Tibial artery (tissue), 4 donors: ENCODE data around the gene ADSS1.

ENCODE experiments used
- DNase-seq, 2 donors: peaks; one replicate each; pipeline ENCODE4 v3.0.0-alpha.2; 2019
- H3K27ac ChIP-seq, 2 donors: fragments of 200-600 bp; sonication (generic) in 1 of 2; 1 replicate in 1 of 2; 2 replicates in 1 of 2; pipeline ENCODE4 v1.5.1; 2018 to 2019; ENCODE audit warnings: mild to moderate bottlenecking in 1 of 2
- H3K27me3 ChIP-seq, 2 donors: fragments of 200-600 bp; sonication (generic) in 1 of 2; one replicate each; pipeline versions ENCODE4 v1.5.1 to v1.6.0; 2016 to 2019
- H3K36me3 ChIP-seq, 3 donors: fragments of 200-600 bp; sonication (generic) in 2 of 3; one replicate each; pipeline ENCODE4 v1.5.1; 2016 to 2019; ENCODE audit warnings: mild to moderate bottlenecking in 2 of 3
- H3K4me1 ChIP-seq, 4 donors: fragments of 200-600 bp; sonication (generic) in 2 of 4; 1 replicate in 3 of 4; 2 replicates in 1 of 4; pipeline ENCODE4 v1.5.1; 2016 to 2019
- H3K4me3 ChIP-seq, 2 donors: fragments of 200-600 bp; sonication (generic) in 1 of 2; 1 replicate in 1 of 2; 2 replicates in 1 of 2; pipeline ENCODE4 v1.5.1; 2018 to 2019; ENCODE audit warnings: mild to moderate bottlenecking in 2 of 2
- H3K9me3 ChIP-seq, 3 donors: fragments of 200-600 bp; sonication (generic) in 1 of 3; one replicate each; pipeline ENCODE4 v1.5.1; 2016 to 2019
- intact Hi-C: fragments of 100-400 bp; cut with DNase I; formaldehyde crosslinking; loops from one replicate; pipeline ENCODE4 v1.15.0; 2023; ENCODE audit warnings: low total_unique reads
- TF ChIP-seq, protein P1 (sequence below), 2 experiments: fragments of 200-600 bp in 1 of 2; fragments of 450-650 bp in 1 of 2; IDR thresholded peaks; one replicate each; pipeline ENCODE4 v1.5.1; 2017 to 2019; ENCODE audit warnings: antibody characterized with exemption in 2 of 2, mild to moderate bottlenecking in 1 of 2, moderate library complexity in 1 of 2

The ADSS1 gene

DNA sequence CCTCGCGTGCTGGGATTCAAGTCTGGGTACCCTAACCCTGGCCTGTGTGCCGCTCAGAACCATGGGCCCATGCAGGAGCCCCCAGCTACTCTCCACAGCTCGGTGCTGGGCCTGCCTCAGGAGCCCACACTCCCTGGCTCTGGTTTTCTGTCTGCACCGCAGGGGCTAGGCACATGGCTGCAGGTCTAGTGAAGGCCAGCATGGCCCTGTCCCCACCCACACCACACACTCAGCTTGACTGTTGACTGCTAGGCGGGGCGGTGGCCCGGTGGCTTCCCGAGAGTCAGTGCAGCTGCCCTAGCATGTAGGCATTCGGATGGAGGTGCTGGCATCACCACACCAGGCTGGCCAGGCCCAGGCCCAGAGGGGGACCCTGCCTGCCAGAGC, 26.7 kb upstream of the ADSS1 start:
- peaks cover 16 to 100% (median 92%) of the 10 kb centered on the region in 4 donors for H3K4me1 ChIP-seq
- peak overlapping the region; percentile 88 to 93 for H3K27ac ChIP-seq
- no peaks in the 10 kb centered on the region for H3K9me3 ChIP-seq
- DNase-seq = no peak
- peaks cover 11 to 28% (median 21%) of the 10 kb centered on the region in 3 donors for H3K36me3 ChIP-seq
- TF ChIP-seq, protein P1, sequence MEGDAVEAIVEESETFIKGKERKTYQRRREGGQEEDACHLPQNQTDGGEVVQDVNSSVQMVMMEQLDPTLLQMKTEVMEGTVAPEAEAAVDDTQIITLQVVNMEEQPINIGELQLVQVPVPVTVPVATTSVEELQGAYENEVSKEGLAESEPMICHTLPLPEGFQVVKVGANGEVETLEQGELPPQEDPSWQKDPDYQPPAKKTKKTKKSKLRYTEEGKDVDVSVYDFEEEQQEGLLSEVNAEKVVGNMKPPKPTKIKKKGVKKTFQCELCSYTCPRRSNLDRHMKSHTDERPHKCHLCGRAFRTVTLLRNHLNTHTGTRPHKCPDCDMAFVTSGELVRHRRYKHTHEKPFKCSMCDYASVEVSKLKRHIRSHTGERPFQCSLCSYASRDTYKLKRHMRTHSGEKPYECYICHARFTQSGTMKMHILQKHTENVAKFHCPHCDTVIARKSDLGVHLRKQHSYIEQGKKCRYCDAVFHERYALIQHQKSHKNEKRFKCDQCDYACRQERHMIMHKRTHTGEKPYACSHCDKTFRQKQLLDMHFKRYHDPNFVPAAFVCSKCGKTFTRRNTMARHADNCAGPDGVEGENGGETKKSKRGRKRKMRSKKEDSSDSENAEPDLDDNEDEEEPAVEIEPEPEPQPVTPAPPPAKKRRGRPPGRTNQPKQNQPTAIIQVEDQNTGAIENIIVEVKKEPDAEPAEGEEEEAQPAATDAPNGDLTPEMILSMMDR (IDR thresholded peaks at IDR 0.05) = no peak
- intact Hi-C loops = no loop called here
- no peaks in the 10 kb centered on the region for H3K27me3 ChIP-seq
- peak overlapping the region in 1 of 2 donors; percentile 47 for H3K4me3 ChIP-seq

DNA sequence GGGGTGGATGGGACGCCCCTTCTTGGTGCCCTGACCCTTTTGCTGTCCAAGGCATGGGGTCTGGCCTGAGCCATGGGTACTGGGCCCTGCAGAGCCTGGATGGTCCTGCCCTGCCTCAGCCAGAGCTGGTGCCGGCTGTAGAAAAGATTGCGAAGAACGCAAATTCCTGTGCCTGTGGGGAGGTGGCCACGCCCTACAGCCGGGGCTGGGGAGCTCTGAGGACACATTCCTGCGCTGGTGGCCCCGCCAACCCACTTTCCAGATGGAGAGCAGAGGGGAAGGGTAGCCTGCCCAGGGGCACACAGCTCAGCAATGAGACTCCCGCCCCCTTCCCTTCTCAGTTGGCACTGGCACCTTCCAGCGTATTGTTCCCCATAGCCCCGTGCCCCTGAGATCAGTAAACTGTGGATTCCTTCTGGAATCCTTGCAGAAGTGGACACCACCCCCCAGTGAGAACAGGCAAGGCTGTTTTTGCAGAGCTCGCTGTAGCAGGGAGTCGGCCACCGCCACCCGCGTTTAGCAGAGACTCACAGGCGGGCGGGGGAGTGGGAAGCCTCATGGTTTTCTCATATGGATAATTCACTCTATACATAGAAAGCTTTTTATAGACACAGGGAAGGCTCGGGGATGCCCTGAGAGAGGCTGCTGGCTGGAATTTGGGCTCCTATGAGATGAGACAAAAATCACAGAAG, 26.0 kb upstream of the ADSS1 start:
- TF ChIP-seq, protein P1 (IDR thresholded peaks at IDR 0.05) = no peak
- peaks cover 16 to 31% (median 28%) of the 10 kb centered on the region in 3 donors for H3K36me3 ChIP-seq
- intact Hi-C loops = no loop called here
- peaks cover 13 to 95% (median 86%) of the 10 kb centered on the region in 4 donors for H3K4me1 ChIP-seq
- H3K27me3 ChIP-seq = no peaks in the 10 kb centered on the region
- no peaks in the 10 kb centered on the region for H3K9me3 ChIP-seq
- no peak for DNase-seq
- peak overlapping the region; percentile 88 to 93 for H3K27ac ChIP-seq
- peak overlapping the region; percentile 47 to 51 for H3K4me3 ChIP-seq

DNA sequence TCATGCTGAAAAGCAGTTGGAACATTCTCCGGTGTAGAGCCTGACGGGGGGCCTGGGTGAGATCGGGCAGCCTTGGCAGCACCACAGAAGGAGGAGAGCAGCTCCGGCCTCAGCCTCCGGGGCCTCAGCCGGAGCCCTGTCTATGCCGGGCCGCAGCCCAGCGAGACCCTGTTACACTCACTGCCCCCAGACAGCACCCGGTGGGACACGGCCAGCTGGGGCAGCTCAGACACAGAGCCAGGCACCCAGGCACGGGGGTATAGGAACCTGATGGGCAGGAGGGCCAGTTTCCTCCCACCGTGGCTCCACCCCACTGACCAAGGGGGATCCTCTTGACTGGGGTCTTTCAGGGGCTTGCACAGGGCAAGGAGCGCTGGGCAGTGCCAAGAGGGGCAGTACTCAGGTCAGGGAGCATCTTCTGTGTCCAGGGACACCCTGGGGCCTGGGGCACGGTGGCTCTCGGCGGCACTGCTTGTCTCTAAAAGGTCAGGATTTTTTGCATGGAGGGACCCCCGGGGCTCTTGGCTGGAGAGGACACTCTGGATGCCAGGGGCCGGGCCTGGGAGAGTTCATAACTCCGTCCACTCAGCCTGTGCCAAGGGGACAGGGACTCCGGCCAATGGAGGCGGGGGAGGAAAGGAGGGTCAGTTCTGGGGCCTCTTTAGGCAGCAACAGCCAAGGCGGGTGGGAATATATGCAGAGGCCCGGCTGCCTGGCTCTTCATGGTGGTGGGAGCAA, 25.2 kb upstream of the ADSS1 start:
- peak overlapping the region; percentile 88 to 93 for H3K27ac ChIP-seq
- peaks cover 13 to 87% (median 78%) of the 10 kb centered on the region in 4 donors for H3K4me1 ChIP-seq
- peaks cover 22 to 39% (median 37%) of the 10 kb centered on the region in 3 donors for H3K36me3 ChIP-seq
- DNase-seq = peak in 1 of 2 donors; percentile 91
- TF ChIP-seq, protein P1 (IDR thresholded peaks at IDR 0.05) = no peak
- peak overlapping the region; percentile 47 to 51 for H3K4me3 ChIP-seq
- intact Hi-C loops = no loop called here
- H3K27me3 ChIP-seq = no peaks in the 10 kb centered on the region
- H3K9me3 ChIP-seq = no peaks in the 10 kb centered on the region

DNA sequence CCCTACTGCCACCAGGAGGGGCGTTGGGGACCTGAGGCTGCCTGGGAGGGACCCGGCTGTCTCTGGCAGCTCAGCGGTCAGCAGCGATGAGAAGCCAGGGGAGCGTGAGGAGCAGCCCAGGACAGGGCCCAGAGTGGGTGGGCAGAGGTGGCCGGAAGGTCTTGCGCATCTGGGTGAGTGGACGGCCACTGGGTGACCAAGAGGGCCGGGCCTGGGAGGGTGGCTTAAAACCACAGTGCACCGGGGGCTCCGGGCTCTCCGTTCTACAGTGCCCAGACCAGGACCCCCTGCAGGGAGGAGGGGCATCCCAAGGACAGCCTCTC, 24.6 kb upstream of the ADSS1 start:
- TF ChIP-seq, protein P1 (IDR thresholded peaks at IDR 0.05) = no peak
- peaks cover 22 to 45% (median 42%) of the 10 kb centered on the region in 3 donors for H3K36me3 ChIP-seq
- H3K27ac ChIP-seq = peak overlapping the region; percentile 88 to 93
- intact Hi-C loops = no loop called here
- H3K4me1 ChIP-seq = peaks cover 13 to 82% (median 72%) of the 10 kb centered on the region in 4 donors
- no peak for DNase-seq
- H3K4me3 ChIP-seq = peak overlapping the region; percentile 47 to 51
- H3K9me3 ChIP-seq = no peaks in the 10 kb centered on the region
- H3K27me3 ChIP-seq = no peaks in the 10 kb centered on the region

DNA sequence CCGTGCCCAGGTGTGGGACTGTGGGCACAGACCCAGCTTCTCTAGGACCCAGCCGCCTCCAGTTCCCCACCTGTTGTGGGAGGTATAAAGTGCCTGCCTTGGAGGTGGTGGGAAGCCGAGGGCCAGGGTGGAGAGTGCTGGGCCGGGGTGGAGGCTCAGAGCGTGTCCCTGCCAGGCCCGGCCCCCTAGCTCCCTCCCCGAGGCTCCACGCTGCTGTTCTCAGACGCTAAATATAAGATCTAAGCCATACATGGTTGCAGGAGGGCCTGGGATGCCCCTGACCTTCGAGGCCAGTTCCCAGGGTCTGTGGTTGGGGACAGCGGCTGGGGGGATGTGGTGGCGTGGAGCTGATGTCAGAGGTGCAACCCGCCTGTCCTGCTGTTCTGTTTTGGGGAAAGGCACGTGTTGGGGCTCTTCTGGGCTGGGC, 23.8 kb upstream of the ADSS1 start:
- peak overlapping the region; percentile 88 to 93 for H3K27ac ChIP-seq
- no peaks in the 10 kb centered on the region for H3K27me3 ChIP-seq
- peaks cover 26 to 52% (median 50%) of the 10 kb centered on the region in 3 donors for H3K36me3 ChIP-seq
- H3K4me1 ChIP-seq = peaks cover 13 to 73% (median 64%) of the 10 kb centered on the region in 4 donors
- H3K4me3 ChIP-seq = peak overlapping the region; percentile 47 to 51
- H3K9me3 ChIP-seq = no peaks in the 10 kb centered on the region
- intact Hi-C loops = no loop called here
- peak in 1 of 2 donors; percentile 87 for DNase-seq
- TF ChIP-seq, protein P1 (IDR thresholded peaks at IDR 0.05) = no peak
